ENCODE data around the gene ATG2A.

The ATG2A gene

DNA sequence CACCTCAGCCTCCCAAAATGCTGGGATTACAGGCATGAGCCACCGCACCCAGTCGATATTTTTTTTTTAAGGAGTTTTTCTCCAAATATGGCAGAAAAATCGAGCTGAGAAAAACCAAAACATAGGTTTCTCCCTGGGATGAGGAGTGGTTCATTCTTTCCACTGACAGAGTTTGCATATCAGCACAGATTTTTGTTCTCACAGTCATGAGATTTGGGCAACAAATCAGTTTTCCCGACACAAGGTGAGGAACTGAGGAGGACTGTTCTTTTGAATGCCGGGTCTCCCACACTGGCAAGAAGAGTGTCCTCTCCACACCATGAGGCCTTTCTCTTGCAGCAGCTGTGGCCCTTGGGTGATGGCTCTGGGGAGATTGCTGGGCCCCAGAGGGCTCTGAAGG is 34.8 kb downstream of the ATG2A start:
- no peak for TF ChIP-seq YY1 (IDR thresholded peaks at IDR 0.05; ENCODE audit: low read depth)
- no peak for TF ChIP-seq TAF1 (IDR thresholded peaks at IDR 0.05; ENCODE audit: low read depth)
- no peak for TF ChIP-seq TCF12 (IDR thresholded peaks at IDR 0.05; ENCODE audit: low read depth)
- no peak for TF ChIP-seq NFIC (IDR thresholded peaks at IDR 0.05)
- TF ChIP-seq EP300 (IDR thresholded peaks at IDR 0.05; ENCODE audit: borderline replicate concordance) = no peak
- TF ChIP-seq RAD21 (IDR thresholded peaks at IDR 0.05; ENCODE audit: low read depth) = no peak
- no peak for TF ChIP-seq TEAD4 (IDR thresholded peaks at IDR 0.05)

DNA sequence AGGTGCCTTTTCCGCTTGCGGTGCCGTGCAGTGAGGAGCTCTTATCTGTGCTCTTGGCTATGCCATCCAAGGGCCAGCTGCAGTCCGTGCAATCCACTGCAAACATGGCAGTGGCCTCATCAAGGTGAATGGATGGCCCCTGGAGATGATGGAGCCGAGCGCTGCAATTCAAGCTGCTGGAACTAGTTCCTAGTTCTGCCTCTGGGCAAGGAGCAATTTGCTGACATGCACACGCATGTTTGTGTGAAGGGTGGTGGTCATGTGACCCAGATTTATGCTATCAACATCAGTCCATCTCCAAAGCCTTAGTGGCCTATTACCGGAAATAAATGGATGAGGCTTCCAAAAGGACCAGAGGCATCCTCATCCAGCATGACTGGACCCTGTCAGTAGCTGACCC is 35.5 kb downstream of the ATG2A start:
- TF ChIP-seq, protein P1, sequence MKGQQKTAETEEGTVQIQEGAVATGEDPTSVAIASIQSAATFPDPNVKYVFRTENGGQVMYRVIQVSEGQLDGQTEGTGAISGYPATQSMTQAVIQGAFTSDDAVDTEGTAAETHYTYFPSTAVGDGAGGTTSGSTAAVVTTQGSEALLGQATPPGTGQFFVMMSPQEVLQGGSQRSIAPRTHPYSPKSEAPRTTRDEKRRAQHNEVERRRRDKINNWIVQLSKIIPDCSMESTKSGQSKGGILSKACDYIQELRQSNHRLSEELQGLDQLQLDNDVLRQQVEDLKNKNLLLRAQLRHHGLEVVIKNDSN (IDR thresholded peaks at IDR 0.05) = no peak
- TF ChIP-seq TCF12 (IDR thresholded peaks at IDR 0.05; ENCODE audit: low read depth) (no peak), EP300 (IDR thresholded peaks at IDR 0.05; ENCODE audit: borderline replicate concordance) (no peak)

DNA sequence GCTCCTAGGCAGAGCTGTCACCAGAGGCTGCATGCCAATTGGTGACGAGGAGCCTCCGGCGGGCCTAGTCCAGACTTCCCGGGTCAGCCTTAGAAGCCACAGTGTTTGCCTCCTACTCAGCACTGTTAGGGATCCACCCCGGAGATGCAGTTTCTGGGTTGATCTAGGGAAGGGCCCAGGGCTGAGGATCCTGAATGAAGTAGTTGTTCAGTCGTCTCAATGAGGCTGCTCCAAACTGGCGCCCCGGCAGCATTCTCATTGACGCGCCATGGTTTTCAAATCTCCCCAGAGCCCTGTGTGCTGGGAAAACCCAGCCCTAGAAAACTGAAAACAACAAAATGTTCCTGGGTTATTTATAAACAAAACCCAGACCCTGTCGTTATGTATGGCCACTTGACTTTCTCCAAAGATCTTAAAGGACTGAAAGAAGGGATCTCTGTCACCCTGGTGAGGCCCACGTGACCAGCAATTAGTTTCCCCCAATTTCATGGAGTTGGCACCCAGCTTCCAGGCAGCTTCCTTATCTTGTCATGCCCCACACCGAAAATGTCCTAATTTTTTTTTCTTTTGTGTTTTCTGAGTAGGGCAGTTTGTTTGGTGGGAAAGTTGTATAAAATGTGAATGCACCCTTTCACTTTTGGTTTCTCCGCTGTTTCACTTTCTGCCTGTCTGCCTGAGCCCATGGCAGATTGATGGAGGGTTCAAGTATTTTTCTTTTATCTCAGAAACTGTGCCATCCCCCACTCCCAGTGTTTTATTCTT is 36.6 kb downstream of the ATG2A start:
- TF ChIP-seq TEAD4 (IDR thresholded peaks at IDR 0.05) (no peak), NFIC (IDR thresholded peaks at IDR 0.05) (no peak), ZBTB7A (IDR thresholded peaks at IDR 0.05; ENCODE audit: low read depth) (no peak), FOXM1 (IDR thresholded peaks at IDR 0.05; ENCODE audit: borderline replicate concordance, low read depth) (no peak), TCF12 (IDR thresholded peaks at IDR 0.05; ENCODE audit: low read depth) (no peak), RAD21 (IDR thresholded peaks at IDR 0.05; ENCODE audit: low read depth) (no peak), YY1 (IDR thresholded peaks at IDR 0.05; ENCODE audit: low read depth) (no peak), EGR1 (IDR thresholded peaks at IDR 0.05) (no peak)
- TF ChIP-seq, protein P1 (IDR thresholded peaks at IDR 0.05) = no peak

DNA sequence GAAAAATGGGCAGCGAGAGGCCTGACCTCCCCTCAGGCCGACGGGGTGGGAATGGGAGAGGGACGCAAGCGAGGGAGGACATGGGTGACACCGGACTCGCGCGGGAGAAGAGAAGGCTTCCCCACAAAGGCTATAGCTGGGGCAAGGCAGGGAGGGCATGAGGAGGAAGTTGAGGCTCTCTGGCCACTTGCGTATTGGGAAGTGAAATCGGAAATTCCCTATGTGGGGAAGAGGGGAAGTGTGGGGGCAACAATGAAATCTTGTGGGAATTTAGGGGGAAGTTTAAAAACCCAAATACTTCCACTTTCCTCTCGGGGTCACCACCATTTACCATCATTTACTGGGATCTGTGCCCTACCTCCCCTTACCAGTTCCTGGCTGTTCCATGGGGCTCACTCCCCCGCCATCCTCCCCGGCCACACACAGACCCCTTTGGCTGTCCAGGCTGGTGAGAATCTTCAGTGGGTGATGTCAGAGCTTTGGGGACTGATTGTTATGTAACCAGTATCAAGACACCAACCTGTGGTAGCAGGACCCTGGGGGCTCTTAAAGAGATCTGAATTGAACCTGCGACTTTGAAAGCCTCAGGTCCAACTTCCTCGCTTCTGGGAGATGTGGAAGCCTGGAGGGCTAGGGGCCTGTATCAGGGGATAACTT is 37.6 kb downstream of the ATG2A start:
- no peak for TF ChIP-seq CEBPB (IDR thresholded peaks at IDR 0.05)
- TF ChIP-seq, protein P2, sequence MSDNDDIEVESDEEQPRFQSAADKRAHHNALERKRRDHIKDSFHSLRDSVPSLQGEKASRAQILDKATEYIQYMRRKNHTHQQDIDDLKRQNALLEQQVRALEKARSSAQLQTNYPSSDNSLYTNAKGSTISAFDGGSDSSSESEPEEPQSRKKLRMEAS (IDR thresholded peaks at IDR 0.05) = no peak
- TF ChIP-seq TAF1 (IDR thresholded peaks at IDR 0.05; ENCODE audit: low read depth) = no peak
- no peak for TF ChIP-seq TCF12 (IDR thresholded peaks at IDR 0.05; ENCODE audit: low read depth)
- TF ChIP-seq RAD21 (IDR thresholded peaks at IDR 0.05; ENCODE audit: low read depth) = no peak
- TF ChIP-seq EP300 (IDR thresholded peaks at IDR 0.05; ENCODE audit: borderline replicate concordance) = no peak
- TF ChIP-seq, protein P1 (IDR thresholded peaks at IDR 0.05) = no peak
- no peak for TF ChIP-seq ZBTB7A (IDR thresholded peaks at IDR 0.05; ENCODE audit: low read depth)
- no peak for TF ChIP-seq EGR1 (IDR thresholded peaks at IDR 0.05)
- no peak for TF ChIP-seq YY1 (IDR thresholded peaks at IDR 0.05; ENCODE audit: low read depth)
- TF ChIP-seq FOXM1 (IDR thresholded peaks at IDR 0.05; ENCODE audit: borderline replicate concordance, low read depth) = no peak
- no peak for TF ChIP-seq CREB1 (IDR thresholded peaks at IDR 0.05; ENCODE audit: low read depth)
- TF ChIP-seq TEAD4 (IDR thresholded peaks at IDR 0.05) = no peak

DNA sequence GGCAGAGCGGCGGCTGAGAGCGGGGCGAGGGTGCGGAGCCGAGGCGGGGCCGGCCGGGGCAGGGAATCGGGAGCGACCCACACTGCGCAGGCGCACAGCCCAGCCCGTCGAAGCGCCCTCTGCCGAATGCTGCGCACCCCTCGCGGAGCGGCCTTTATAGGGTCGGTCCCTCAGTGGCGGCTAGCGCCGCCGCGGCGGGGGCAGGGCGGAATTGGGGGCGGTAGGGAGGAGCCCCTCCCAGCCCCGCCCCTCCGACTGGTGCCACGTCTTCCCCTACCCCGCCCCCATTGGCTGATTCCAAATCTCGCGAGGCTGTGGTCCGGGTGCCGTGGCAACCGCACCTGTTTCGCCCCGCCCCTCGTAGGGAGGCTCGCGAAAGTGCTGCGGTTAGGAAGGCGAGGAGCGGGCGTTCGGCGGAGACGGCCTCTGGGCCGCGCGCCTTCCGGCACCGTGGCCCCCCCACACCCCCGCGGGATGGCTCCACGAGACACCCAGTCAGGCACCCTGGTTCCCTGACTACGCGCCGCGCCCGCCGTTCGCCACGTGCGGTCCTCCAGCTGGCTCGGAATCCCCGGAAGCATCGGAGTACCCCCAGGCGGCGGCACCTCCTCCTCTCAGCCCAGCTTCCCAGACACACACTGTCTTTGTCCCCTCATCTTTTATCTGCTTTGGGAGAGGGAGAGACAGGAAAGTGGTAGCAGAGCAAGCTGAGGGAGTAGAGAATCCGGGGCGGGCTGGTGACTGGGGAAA is 38.3 kb downstream of the ATG2A start, which contains the start of gene EHD1:
Gene EHD1 (minus strand): TSS at position 128 of the 750 bp plus-strand sequence. CDS start 157 bp downstream, outside the sequence.
- TF ChIP-seq NFIC (IDR thresholded peaks at IDR 0.05) (peak; percentile 6; the same call in 1 of the 2 replicates), ZBTB7A (IDR thresholded peaks at IDR 0.05; ENCODE audit: low read depth) (peak; percentile 33; the same call in 1 of the 2 replicates), TEAD4 (IDR thresholded peaks at IDR 0.05) (no peak), FOXM1 (IDR thresholded peaks at IDR 0.05; ENCODE audit: borderline replicate concordance, low read depth) (no peak), RAD21 (IDR thresholded peaks at IDR 0.05; ENCODE audit: low read depth) (peak; percentile 23; the same call in 1 of the 2 replicates), EGR1 (IDR thresholded peaks at IDR 0.05) (no peak; the same call in 1 of the 2 replicates), YY1 (IDR thresholded peaks at IDR 0.05; ENCODE audit: low read depth) (peak; percentile 33), TAF1 (IDR thresholded peaks at IDR 0.05; ENCODE audit: low read depth) (peak; percentile 73), CEBPB (IDR thresholded peaks at IDR 0.05) (no peak), CREB1 (IDR thresholded peaks at IDR 0.05; ENCODE audit: low read depth) (peak; percentile 9; the same call in 1 of the 2 replicates), TCF12 (IDR thresholded peaks at IDR 0.05; ENCODE audit: low read depth) (no peak; the same call in 1 of the 2 replicates), EP300 (IDR thresholded peaks at IDR 0.05; ENCODE audit: borderline replicate concordance) (no peak)
- TF ChIP-seq, protein P3, sequence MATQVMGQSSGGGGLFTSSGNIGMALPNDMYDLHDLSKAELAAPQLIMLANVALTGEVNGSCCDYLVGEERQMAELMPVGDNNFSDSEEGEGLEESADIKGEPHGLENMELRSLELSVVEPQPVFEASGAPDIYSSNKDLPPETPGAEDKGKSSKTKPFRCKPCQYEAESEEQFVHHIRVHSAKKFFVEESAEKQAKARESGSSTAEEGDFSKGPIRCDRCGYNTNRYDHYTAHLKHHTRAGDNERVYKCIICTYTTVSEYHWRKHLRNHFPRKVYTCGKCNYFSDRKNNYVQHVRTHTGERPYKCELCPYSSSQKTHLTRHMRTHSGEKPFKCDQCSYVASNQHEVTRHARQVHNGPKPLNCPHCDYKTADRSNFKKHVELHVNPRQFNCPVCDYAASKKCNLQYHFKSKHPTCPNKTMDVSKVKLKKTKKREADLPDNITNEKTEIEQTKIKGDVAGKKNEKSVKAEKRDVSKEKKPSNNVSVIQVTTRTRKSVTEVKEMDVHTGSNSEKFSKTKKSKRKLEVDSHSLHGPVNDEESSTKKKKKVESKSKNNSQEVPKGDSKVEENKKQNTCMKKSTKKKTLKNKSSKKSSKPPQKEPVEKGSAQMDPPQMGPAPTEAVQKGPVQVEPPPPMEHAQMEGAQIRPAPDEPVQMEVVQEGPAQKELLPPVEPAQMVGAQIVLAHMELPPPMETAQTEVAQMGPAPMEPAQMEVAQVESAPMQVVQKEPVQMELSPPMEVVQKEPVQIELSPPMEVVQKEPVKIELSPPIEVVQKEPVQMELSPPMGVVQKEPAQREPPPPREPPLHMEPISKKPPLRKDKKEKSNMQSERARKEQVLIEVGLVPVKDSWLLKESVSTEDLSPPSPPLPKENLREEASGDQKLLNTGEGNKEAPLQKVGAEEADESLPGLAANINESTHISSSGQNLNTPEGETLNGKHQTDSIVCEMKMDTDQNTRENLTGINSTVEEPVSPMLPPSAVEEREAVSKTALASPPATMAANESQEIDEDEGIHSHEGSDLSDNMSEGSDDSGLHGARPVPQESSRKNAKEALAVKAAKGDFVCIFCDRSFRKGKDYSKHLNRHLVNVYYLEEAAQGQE (IDR thresholded peaks at IDR 0.05; ENCODE audit: low read depth) = no peak
- TF ChIP-seq, protein P2 (IDR thresholded peaks at IDR 0.05) = peak; percentile 86
- TF ChIP-seq, protein P1 (IDR thresholded peaks at IDR 0.05) = 0 out of 2 replicates have a peak, but pooled peaks have one; percentile 32

Data from Ishikawa (cell line).